PC-9 (cell line): ENCODE results near the gene NXNL1. TPM values are rescaled to one million over a fixed set of nuclear protein-coding genes. Genes with fewer than 3 reads are reported as not detected.

Experiments
- BruUV-seq: library from RNA; stranded (reverse); fragments of 400-500 nt; replicated peaks from 2 replicates; lab custom pipeline; 2021; lab: Mats Ljungman, UMichigan
- CTCF ChIA-PET: fragments of 300-600 bp; sonication (Branson Sonifier 250); formaldehyde crosslinking; loops from one replicate; lab custom pipeline; 2022; ENCODE audit warnings: antibody characterized with exemption; lab: Charles Lee
- POLR2A ChIA-PET: fragments of 300-600 bp; sonication (Branson Sonifier 250); formaldehyde crosslinking; loops from one replicate; lab custom pipeline; 2022; ENCODE audit warnings: antibody characterized with exemption; ENCODE audit not compliant: unreplicated experiment; lab: Charles Lee
- DNase-seq, 2 experiments: peaks; one replicate each; pipeline versions ENCODE4 v3.0.0 to v3.0.0-alpha.2; 2015 to 2022; ENCODE audit warnings: mixed read lengths in 1 of 2
- H2AFZ ChIP-seq: fragments of 200-600 bp; sonication (generic); 2 replicates; pipeline ENCODE4 v1.8.1; 2017; ENCODE audit warnings: antibody characterized with exemption
- H3F3A ChIP-seq: fragments of 200-600 bp; sonication (generic); 2 replicates; pipeline ENCODE4 v1.8.1; 2017; ENCODE audit warnings: antibody characterized with exemption, mild to moderate bottlenecking, low read depth; ENCODE audit not compliant: insufficient read depth
- H3K27ac ChIP-seq: fragments of 200-600 bp; sonication (generic); 2 replicates; pipeline ENCODE4 v1.6.1; 2016; ENCODE audit warnings: mixed run types
- H3K27me3 ChIP-seq: fragments of 200-600 bp; sonication (generic); 2 replicates; pipeline ENCODE4 v1.6.1; 2016; ENCODE audit warnings: low read depth, mixed run types; ENCODE audit not compliant: insufficient read depth
- H3K36me3 ChIP-seq: fragments of 200-600 bp; sonication (generic); 2 replicates; pipeline ENCODE4 v1.6.1; 2016; ENCODE audit warnings: low read depth, mixed run types
- H3K4me1 ChIP-seq: fragments of 200-600 bp; sonication (generic); replicated peaks from 2 replicates; pipeline ENCODE4 v1.6.1; 2016; ENCODE audit warnings: mixed run types; ENCODE audit not compliant: insufficient read depth
- H3K4me2 ChIP-seq: fragments of 200-600 bp; sonication (generic); 2 replicates; pipeline ENCODE4 v1.6.1; 2017; ENCODE audit warnings: mixed run types
- H3K4me3 ChIP-seq: fragments of 200-600 bp; sonication (generic); 2 replicates; pipeline ENCODE4 v1.6.1; 2016; ENCODE audit warnings: mixed run types
- H3K79me2 ChIP-seq: fragments of 200-600 bp; sonication (generic); 2 replicates; pipeline ENCODE4 v1.6.1; 2017; ENCODE audit warnings: low read depth, mixed run types
- H3K9me2 ChIP-seq: fragments of 200-600 bp; sonication (generic); 2 replicates; pipeline ENCODE4 v1.8.1; 2017; ENCODE audit warnings: mild to moderate bottlenecking; ENCODE audit not compliant: insufficient read depth
- H3K9me3 ChIP-seq: fragments of 200-600 bp; sonication (generic); 2 replicates; pipeline ENCODE4 v1.8.1; 2016; ENCODE audit warnings: low read depth; ENCODE audit not compliant: insufficient read depth
- H4K20me1 ChIP-seq: fragments of 200-600 bp; sonication (generic); 2 replicates; pipeline ENCODE4 v1.8.1; 2017; ENCODE audit not compliant: insufficient read depth
- CTCF ChIP-seq: fragments of 200-600 bp; sonication (generic); conservative IDR thresholded peaks from 2 replicates; pipeline ENCODE4 v1.6.1; 2017; ENCODE audit warnings: mixed run types, antibody characterized with exemption, mild to moderate bottlenecking, moderate library complexity
- EZH2 ChIP-seq: fragments of 200-600 bp; sonication (generic); IDR thresholded peaks from 2 replicates; pipeline ENCODE4 v1.8.0; 2017; ENCODE audit warnings: antibody characterized with exemption, low read depth
- intact Hi-C: fragments of 100-400 bp; cut with micrococcal nuclease; formaldehyde crosslinking; loops from one replicate; pipeline ENCODE4 v1.10.0; 2022; ENCODE audit not compliant: unreplicated experiment
- total RNA-seq: library from RNA; stranded (reverse); gene quantifications from 2 replicates; pipeline ENCODE4 v1.2.3, GENCODE V29; 2021

The NXNL1 gene
- total RNA-seq, 1 experiment from 2014 or later = not detected

DNA sequence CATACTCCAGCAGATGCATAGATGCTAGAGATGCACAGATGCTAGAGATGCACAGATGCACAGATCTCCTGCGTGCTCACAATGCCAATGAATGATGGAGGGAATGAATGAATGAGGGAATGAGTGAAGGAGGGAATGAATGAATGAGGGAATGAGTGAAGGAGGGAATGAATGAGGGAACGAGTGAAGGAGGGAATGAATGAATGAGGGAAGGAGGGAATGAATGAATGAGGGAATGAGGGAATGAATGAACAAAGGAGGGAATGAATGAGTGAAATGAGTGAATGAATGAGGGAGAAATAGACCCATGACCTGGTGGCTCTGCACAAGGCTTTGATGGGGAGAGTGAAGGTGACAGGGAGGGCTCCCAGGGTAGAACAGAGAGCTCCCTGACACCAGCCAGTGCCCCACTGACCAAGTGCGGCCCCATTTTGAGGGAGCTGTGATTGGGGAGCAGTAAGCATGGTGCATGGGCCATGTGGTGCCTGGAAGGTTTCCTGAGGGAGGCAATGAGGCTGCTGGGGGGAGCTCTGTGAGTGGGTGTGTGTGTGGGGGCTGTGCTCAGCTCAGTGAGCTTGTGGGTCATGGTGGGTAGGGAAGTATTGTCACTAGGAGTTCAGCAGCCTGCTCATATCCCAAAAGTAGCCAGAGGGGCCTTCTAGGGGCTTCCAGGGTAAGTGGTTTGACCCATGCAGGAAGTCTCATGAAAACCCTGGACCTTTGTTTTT lies 22.3 kb upstream of the NXNL1 start:
- no peak overlapping the region for H2AFZ ChIP-seq
- no peaks in the 10 kb centered on the region for H3K36me3 ChIP-seq
- H3K79me2 ChIP-seq = no peaks in the 10 kb centered on the region
- no TSS peak for BruUV-seq
- TF ChIP-seq CTCF (no peak), EZH2 (no peak)
- ChIA-PET CTCF (interaction anchor here (0.6 to 0.7 kb wide), 2 partner anchors 11 to 81 kb away, joined by 3 to 10 read pairs; no protein-coding TSS in a partner anchor), POLR2A (no interaction called here)
- no peaks in the 10 kb centered on the region for H3K9me3 ChIP-seq
- no peak overlapping the region for H3K27ac ChIP-seq
- DNase-seq = no peak
- H4K20me1 ChIP-seq = peaks cover 12% of the 10 kb centered on the region; the same call in 1 of the 2 replicates
- H3K27me3 ChIP-seq = no peaks in the 10 kb centered on the region
- peaks cover 15% of the 10 kb centered on the region; the same call in 1 of the 2 replicates for H3F3A ChIP-seq
- H3K4me3 ChIP-seq = no peak overlapping the region
- intact Hi-C loops = no loop called here
- no peak overlapping the region for H3K4me2 ChIP-seq
- peaks cover 7% of the 10 kb centered on the region for H3K4me1 ChIP-seq
- H3K9me2 ChIP-seq = no peaks in the 10 kb centered on the region

DNA sequence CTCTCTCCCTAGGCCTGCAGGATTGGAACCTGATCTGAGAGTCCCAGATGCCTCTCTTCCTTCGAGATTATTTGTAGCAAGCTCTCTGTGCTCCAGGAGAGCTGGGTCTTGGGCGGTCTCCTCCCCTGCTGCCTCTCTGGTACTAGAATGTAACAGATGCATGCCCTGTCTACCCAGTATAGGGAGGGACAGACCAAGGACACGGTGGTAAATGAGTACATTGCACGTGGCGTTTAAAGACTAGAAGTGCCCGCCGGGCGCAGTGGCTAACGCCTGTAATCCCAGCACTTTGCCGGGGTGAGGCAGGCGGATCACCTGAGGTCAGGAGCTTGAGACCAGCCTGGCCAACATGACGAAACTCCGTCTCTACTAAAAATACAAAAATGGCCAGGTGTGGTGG lies 21.3 kb upstream of the NXNL1 start:
- TF ChIP-seq EZH2 (no peak), CTCF (no peak)
- CTCF ChIA-PET = no interaction called here
- BruUV-seq = no TSS peak

DNA sequence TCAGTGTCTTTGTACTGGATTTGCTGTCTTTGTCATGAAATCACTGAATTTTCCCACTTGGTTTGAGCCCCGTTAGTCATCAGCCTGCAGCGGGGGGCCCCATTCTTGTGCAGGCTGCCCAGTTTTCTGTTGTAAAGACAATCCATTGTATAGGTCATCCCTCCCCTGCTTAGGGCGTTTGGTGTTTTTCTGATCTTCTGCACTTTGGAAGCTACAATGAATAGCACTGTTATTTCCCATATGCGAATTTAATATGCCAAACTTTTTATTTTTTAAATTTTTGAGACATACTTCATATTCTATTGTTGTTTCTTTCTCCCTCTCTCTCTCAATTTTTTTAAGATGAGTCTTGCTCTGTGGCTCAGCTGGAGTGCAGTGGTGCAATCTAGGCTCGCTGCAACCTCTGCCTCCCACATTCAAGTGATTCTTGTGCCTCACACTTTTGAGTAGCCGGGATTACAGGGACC lies 18.6 kb upstream of the NXNL1 start:
- POLR2A ChIA-PET = no interaction called here
- Histone ChIP-seq H3K9me3 (no peaks in the 10 kb centered on the region), H3K27ac (no peak overlapping the region), H3K4me1 (peaks cover 11% of the 10 kb centered on the region), H3K79me2 (no peaks in the 10 kb centered on the region), H3K4me3 (no peak overlapping the region), H3K9me2 (no peaks in the 10 kb centered on the region), H4K20me1 (peaks cover 8% of the 10 kb centered on the region; the same call in 1 of the 2 replicates), H3K36me3 (no peaks in the 10 kb centered on the region), H3F3A (peaks cover 12% of the 10 kb centered on the region; the same call in 1 of the 2 replicates), H3K27me3 (no peaks in the 10 kb centered on the region), H2AFZ (no peak overlapping the region), H3K4me2 (no peak overlapping the region)
- TF ChIP-seq CTCF (no peak), EZH2 (no peak)
- intact Hi-C loops = loop anchor here (10.0 kb wide), 1 partner anchor 75 kb away; the partner anchor contains the start of gene COLGALT1
- CTCF ChIA-PET = no interaction called here
- no peak for DNase-seq
- no TSS peak for BruUV-seq

More for the DNA sequence above, 21.3 kb upstream of the NXNL1 start:
- peaks cover 15% of the 10 kb centered on the region; the same call in 1 of the 2 replicates for H3F3A ChIP-seq
- no peak for DNase-seq
- H3K27ac ChIP-seq = no peak overlapping the region
- H3K9me2 ChIP-seq = no peaks in the 10 kb centered on the region
- H3K4me3 ChIP-seq = no peak overlapping the region
- no peak overlapping the region for H2AFZ ChIP-seq
- POLR2A ChIA-PET = interaction anchor here (0.6 kb wide), 1 partner anchor 711 kb away, joined by 3 read pairs; the partner anchor contains the start of gene MPV17L2
- H3K4me1 ChIP-seq = peaks cover 7% of the 10 kb centered on the region
- peaks cover 10% of the 10 kb centered on the region; the same call in 1 of the 2 replicates for H4K20me1 ChIP-seq
- no peaks in the 10 kb centered on the region for H3K27me3 ChIP-seq
- intact Hi-C loops = no loop called here
- no peaks in the 10 kb centered on the region for H3K79me2 ChIP-seq
- no peaks in the 10 kb centered on the region for H3K36me3 ChIP-seq
- H3K9me3 ChIP-seq = no peaks in the 10 kb centered on the region
- H3K4me2 ChIP-seq = no peak overlapping the region
